ENCODE data around the gene CMSS1.

DNA sequence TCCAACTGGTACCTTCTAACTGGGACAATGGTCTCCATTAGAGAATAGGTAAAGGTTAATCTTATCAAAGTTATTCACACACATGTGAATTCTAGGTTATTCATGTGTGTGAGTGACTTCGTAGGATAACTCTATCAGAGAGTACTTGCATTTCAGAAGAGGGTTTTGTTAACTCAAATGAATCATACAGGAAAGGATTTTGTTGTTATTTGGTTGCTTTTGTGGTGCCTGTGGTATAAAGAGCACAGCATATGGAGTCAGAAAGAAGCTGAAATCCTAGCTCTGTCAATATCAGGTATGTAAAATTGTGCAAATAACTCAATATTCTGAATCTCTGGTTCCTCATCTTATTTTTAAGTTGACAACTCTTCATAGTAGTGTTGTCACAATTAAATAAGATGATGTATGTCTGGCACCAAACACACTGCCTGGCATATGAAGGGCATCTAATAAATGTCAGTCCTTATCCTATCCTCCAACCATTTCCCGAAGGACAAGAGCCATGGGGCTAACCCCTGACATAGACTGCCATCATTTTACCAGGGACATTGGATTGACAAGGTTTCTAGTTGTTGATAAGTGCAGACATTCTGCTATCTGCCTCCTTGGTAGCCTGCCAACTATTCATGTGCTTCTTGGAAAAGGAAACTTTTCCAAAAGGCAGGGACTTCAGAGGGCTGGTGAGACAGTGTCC, 48.7 kb upstream of the CMSS1 start:
- TF ChIP-seq CTCF (IDR thresholded peaks at IDR 0.05): no peak
- no peak for TF ChIP-seq POLR2A (IDR thresholded peaks at IDR 0.05)
